Esophagus squamous epithelium (tissue), 5 donors: ENCODE data around the gene CD96. TPM values are rescaled to one million over a fixed set of nuclear protein-coding genes. Genes with fewer than 3 reads are reported as not detected.

ENCODE experiments used
- DNase-seq: peaks from one replicate; lab custom pipeline; 2025; lab: John Stamatoyannopoulos, UW
- H3K27ac ChIP-seq, 4 donors: fragments of 200-600 bp; sonication (generic); one replicate each; pipeline ENCODE4 v1.5.1; 2016 to 2019; ENCODE audit warnings: mild to moderate bottlenecking in 1 of 4
- H3K27me3 ChIP-seq, 4 donors: fragments of 200-600 bp; sonication (generic); 1 replicate in 3 of 4; 2 replicates in 1 of 4; pipeline versions ENCODE4 v1.5.1 to v1.6.0; 2017 to 2021; ENCODE audit warnings: antibody characterized with exemption in 1 of 4
- H3K36me3 ChIP-seq, 3 donors: fragments of 200-600 bp; sonication (generic); one replicate each; pipeline ENCODE4 v1.5.1; 2016 to 2019
- H3K4me1 ChIP-seq, 3 donors: fragments of 200-600 bp; sonication (generic); one replicate each; pipeline ENCODE4 v1.5.1; 2017 to 2019
- H3K4me3 ChIP-seq, 4 donors: fragments of 200-600 bp; sonication (generic); 1 replicate in 3 of 4; 2 replicates in 1 of 4; pipeline ENCODE4 v1.5.1; 2016 to 2019; ENCODE audit warnings: mild to moderate bottlenecking in 2 of 4, moderate library complexity in 1 of 4
- H3K9me3 ChIP-seq, 3 donors: fragments of 200-600 bp; sonication (generic); one replicate each; pipeline ENCODE4 v1.5.1; 2016 to 2019
- CTCF ChIP-seq, 6 experiments: fragments of 450-650 bp in 4 of 6; fragments of 200-600 bp in 2 of 6; sonication (generic) in 2 of 6; IDR thresholded peaks; one replicate each; pipeline ENCODE4 v1.5.1; 2016 to 2019; ENCODE audit warnings: antibody characterized with exemption in 6 of 6, mild to moderate bottlenecking in 4 of 6, moderate library complexity in 4 of 6
- POLR2A ChIP-seq, 4 donors: fragments of 450-650 bp; IDR thresholded peaks; one replicate each; pipeline ENCODE4 v1.6.1; 2017; ENCODE audit warnings: antibody characterized with exemption in 4 of 4, mild to moderate bottlenecking in 4 of 4, moderate library complexity in 3 of 4
- WGBS, 2 donors: methylation state at CpG; one replicate each; pipeline ENCODE4 v1.1.5; 2018; 5-methylcytosine and 5-hydroxymethylcytosine counted together
- intact Hi-C: fragments of 100-400 bp; cut with DNase I; formaldehyde crosslinking; loops from one replicate; pipeline ENCODE4 v1.15.0; 2022
- total RNA-seq, 4 donors: library from RNA; depleted of rRNA; stranded (reverse); fragments of >200 nt; gene quantifications; one replicate each; pipeline ENCODE4 v1.1.0, GENCODE V29; 2016
- donor health status: DM: yes; HTN: yes; CAD: no.

CD96 gene
- total RNA-seq, 4 donors from 2014 or later = 2.4 to 6.9 (median 2.9) TPM

GRCh38 chr3:111610189-111610588 lies 68.2 kb downstream of the CD96 start:
- TF ChIP-seq POLR2A (IDR thresholded peaks at IDR 0.05) (no peak), CTCF (IDR thresholded peaks at IDR 0.05) (no peak)
- Histone ChIP-seq H3K4me1 (peaks cover 0 to 20% (median 4%) of the 10 kb centered on the region in 3 donors), H3K9me3 (no peaks in the 10 kb centered on the region), H3K27ac (peak overlapping the region; percentile 41 to 76 (median 64)), H3K36me3 (no peaks in the 10 kb centered on the region), H3K4me3 (no peak overlapping the region), H3K27me3 (no peaks in the 10 kb centered on the region)
- intact Hi-C loops = no loop called here
- DNase-seq = no peak
- 21 to 24% methylated on average over 5 of the region's 5 CpGs for WGBS, 2 donors

DNA sequence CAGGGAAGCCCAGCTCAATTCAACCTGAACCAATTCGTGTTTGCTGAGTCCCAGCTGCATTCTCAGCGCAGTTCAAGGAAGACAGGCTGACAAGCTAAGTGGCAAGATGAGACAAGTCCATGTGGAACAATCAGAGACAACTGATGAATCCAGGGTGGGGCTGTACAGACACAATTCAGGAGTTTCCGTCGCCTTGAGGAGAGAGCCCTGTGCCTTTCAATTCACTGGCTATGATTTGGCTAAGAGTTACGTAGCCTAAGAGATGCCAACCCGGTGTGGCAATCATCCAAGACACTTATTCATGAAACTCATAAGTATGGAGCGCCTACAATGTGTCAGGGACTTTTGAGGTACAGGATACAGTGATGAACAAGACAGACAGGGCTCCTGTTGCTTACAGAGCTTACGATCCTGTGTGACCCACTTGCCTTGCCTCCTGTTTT lies 68.6 kb downstream of the CD96 start:
- no peak for DNase-seq
- H3K9me3 ChIP-seq = no peaks in the 10 kb centered on the region
- peaks cover 0 to 20% (median 4%) of the 10 kb centered on the region in 3 donors for H3K4me1 ChIP-seq
- TF ChIP-seq POLR2A (IDR thresholded peaks at IDR 0.05) (no peak), CTCF (IDR thresholded peaks at IDR 0.05) (no peak)
- peak overlapping the region; percentile 41 to 76 (median 64) for H3K27ac ChIP-seq
- no peak overlapping the region for H3K4me3 ChIP-seq
- H3K27me3 ChIP-seq = no peaks in the 10 kb centered on the region
- intact Hi-C loops = no loop called here
- WGBS, 2 donors = 39 to 41% methylated on average over 5 to 8 of the region's 8 CpGs
- H3K36me3 ChIP-seq = no peaks in the 10 kb centered on the region

GRCh38 chr3:111613294-111613693 lies 71.3 kb downstream of the CD96 start:
- Histone ChIP-seq H3K4me1 (peaks cover 0 to 24% (median 4%) of the 10 kb centered on the region in 3 donors), H3K4me3 (no peak overlapping the region), H3K36me3 (no peaks in the 10 kb centered on the region), H3K27ac (no peak overlapping the region), H3K27me3 (peaks cover 0 to 6% (median 0%) of the 10 kb centered on the region in 4 donors), H3K9me3 (no peaks in the 10 kb centered on the region)
- WGBS, 2 donors = 50 to 100% methylated on average over 1 of the region's 1 CpG
- TF ChIP-seq CTCF (IDR thresholded peaks at IDR 0.05) = no peak
- no peak for DNase-seq
- intact Hi-C loops = no loop called here

DNA sequence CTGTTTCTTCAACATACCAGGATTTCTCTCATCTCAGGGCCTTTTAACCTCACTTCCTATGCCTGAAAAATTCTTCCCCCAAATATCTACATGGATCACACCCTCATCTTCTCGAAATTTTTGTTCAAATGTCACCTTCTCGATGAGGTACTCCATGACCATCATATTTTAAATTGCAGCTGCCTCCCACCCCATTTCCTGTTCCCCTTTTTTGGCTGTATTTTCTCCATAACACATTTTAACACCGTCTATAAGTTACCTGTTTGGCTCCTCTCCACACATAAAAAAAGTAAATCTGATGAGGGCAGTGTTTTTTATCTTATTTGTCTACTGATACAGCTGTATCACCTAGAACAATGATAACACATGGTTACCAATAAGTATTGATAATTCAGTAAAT lies 73.9 kb downstream of the CD96 start:
- no peak overlapping the region for H3K27ac ChIP-seq
- no peak for DNase-seq
- WGBS, 2 donors = 48 to 57% methylated on average over 3 of the region's 3 CpGs
- no peaks in the 10 kb centered on the region for H3K36me3 ChIP-seq
- no peak for TF ChIP-seq POLR2A (IDR thresholded peaks at IDR 0.05)
- TF ChIP-seq CTCF (IDR thresholded peaks at IDR 0.05) = no peak
- peaks cover 0 to 6% (median 0%) of the 10 kb centered on the region in 4 donors for H3K27me3 ChIP-seq
- intact Hi-C loops = no loop called here
- no peak overlapping the region for H3K4me3 ChIP-seq
- H3K9me3 ChIP-seq = no peaks in the 10 kb centered on the region
- H3K4me1 ChIP-seq = peaks cover 0 to 9% (median 3%) of the 10 kb centered on the region in 3 donors

DNA sequence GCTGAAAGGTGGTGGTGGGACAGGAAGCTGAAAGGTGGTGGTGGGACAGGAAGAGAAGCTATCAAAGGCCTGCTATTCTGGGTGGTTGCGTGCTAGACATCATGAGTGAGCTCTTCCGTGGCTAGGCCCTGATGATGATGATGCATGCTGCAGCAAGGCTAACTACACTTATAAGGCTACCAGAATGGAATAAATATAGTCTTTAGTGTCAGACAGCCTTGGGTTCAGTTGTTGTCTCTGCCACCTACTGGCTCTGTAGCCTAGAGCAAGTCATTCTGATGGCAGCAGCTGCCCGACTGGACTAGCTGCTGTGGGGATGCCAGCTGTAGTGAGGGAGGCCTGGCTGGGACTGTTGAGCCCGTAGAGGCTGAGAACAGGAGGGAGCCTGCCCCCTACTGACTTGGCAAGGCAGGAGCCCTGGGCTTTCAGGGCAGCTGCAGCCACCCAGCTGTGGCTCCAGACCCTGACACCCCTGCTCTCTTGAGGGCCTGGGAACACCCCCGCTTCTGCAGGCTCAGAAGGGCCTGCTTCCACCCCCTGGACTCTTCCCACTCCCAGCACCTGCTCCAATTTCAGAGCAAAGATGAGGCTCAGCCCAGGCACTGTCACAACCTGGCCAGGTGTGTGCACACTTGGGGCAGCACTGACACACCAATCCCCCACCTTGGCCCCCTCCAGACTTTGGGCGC lies 74.6 kb downstream of the CD96 start:
- TF ChIP-seq POLR2A (IDR thresholded peaks at IDR 0.05) (no peak), CTCF (IDR thresholded peaks at IDR 0.05) (peak in 2 of 6 experiments; percentile 16 to 47)
- WGBS, 2 donors = 76 to 85% methylated on average over 3 to 4 of the region's 6 CpGs
- intact Hi-C loops = no loop called here

More for the DNA sequence above, 74.6 kb downstream of the CD96 start:
- H3K27ac ChIP-seq = no peak overlapping the region
- no peaks in the 10 kb centered on the region for H3K36me3 ChIP-seq
- H3K4me3 ChIP-seq = no peak overlapping the region
- H3K27me3 ChIP-seq = peaks cover 0 to 6% (median 0%) of the 10 kb centered on the region in 4 donors
- H3K4me1 ChIP-seq = peaks cover 0 to 4% (median 0%) of the 10 kb centered on the region in 3 donors
- DNase-seq = no peak
- H3K9me3 ChIP-seq = no peaks in the 10 kb centered on the region
